Chondrocyte (in vitro differentiated cells): ENCODE results near the gene SCAPER. TPM values are rescaled to one million over a fixed set of nuclear protein-coding genes. Genes with fewer than 3 reads are reported as not detected.
A peak's percentile ranks its signal among the peaks of the same experiment; 100 is the strongest.

ENCODE experiments used
- DNase-seq: peaks from one replicate; pipeline ENCODE4 v3.0.0; 2021; ENCODE audit warnings: mixed read lengths, low spot score
- H3K27ac Mint-ChIP-seq: one replicate; pipeline ENCODE4 v1.8.0; 2021; ENCODE audit warnings: mild to moderate bottlenecking, moderate library complexity, mixed read lengths; ENCODE audit not compliant: unreplicated experiment
- H3K27me3 Mint-ChIP-seq: 2 replicates; pipeline ENCODE4 v1.8.0; 2021; ENCODE audit warnings: low read depth, mixed read lengths
- H3K36me3 Mint-ChIP-seq: 2 replicates; pipeline ENCODE4 v1.8.0; 2021; ENCODE audit warnings: low read depth, mixed read lengths
- H3K4me1 Mint-ChIP-seq: 2 replicates; pipeline ENCODE4 v1.8.0; 2021; ENCODE audit warnings: low read depth, mild to moderate bottlenecking, mixed read lengths
- H3K4me3 Mint-ChIP-seq: one replicate; pipeline ENCODE4 v1.8.0; 2021; ENCODE audit warnings: mild to moderate bottlenecking, moderate library complexity, mixed read lengths; ENCODE audit not compliant: unreplicated experiment
- H3K9me3 Mint-ChIP-seq: 2 replicates; pipeline ENCODE4 v1.8.0; 2021; ENCODE audit warnings: low read depth, mixed read lengths
- total RNA-seq: library from RNA; stranded (reverse); gene quantifications from 3 replicates; pipeline ENCODE4 v1.2.1, GENCODE V29; 2021
- TF ChIP-seq, protein P1 (sequence below): fragments of 200-600 bp; sonication (generic); IDR thresholded peaks from 2 replicates; pipeline ENCODE4 v1.5.0; 2021; ENCODE audit warnings: antibody characterized with exemption, mild to moderate bottlenecking, moderate library complexity

The SCAPER gene
- total RNA-seq, 1 donor from 2014 or later = 17.3 TPM

GRCh38 chr15:76343313-76343996 lies 561.7 kb downstream of the SCAPER start:
- no peak for DNase-seq
- Mint-ChIP-seq H3K27me3 (peaks cover 74% of the 10 kb centered on the region), H3K4me1 (peaks cover 32% of the 10 kb centered on the region), H3K9me3 (no peaks in the 10 kb centered on the region), H3K4me3 (no peak overlapping the region), H3K36me3 (peaks cover 8% of the 10 kb centered on the region), H3K27ac (no peak overlapping the region)
- TF ChIP-seq, protein P1, sequence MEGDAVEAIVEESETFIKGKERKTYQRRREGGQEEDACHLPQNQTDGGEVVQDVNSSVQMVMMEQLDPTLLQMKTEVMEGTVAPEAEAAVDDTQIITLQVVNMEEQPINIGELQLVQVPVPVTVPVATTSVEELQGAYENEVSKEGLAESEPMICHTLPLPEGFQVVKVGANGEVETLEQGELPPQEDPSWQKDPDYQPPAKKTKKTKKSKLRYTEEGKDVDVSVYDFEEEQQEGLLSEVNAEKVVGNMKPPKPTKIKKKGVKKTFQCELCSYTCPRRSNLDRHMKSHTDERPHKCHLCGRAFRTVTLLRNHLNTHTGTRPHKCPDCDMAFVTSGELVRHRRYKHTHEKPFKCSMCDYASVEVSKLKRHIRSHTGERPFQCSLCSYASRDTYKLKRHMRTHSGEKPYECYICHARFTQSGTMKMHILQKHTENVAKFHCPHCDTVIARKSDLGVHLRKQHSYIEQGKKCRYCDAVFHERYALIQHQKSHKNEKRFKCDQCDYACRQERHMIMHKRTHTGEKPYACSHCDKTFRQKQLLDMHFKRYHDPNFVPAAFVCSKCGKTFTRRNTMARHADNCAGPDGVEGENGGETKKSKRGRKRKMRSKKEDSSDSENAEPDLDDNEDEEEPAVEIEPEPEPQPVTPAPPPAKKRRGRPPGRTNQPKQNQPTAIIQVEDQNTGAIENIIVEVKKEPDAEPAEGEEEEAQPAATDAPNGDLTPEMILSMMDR = no peak

GRCh38 chr15:76342382-76343201 lies 562.5 kb downstream of the SCAPER start:
- DNase-seq = no peak
- peaks cover 68% of the 10 kb centered on the region for H3K27me3 Mint-ChIP-seq
- H3K36me3 Mint-ChIP-seq = peaks cover 5% of the 10 kb centered on the region
- H3K4me1 Mint-ChIP-seq = peaks cover 35% of the 10 kb centered on the region
- no peaks in the 10 kb centered on the region for H3K9me3 Mint-ChIP-seq
- no peak overlapping the region for H3K27ac Mint-ChIP-seq
- TF ChIP-seq, protein P1 = peak; percentile 2
- no peak overlapping the region for H3K4me3 Mint-ChIP-seq

GRCh38 chr15:76342058-76342381 lies 563.1 kb downstream of the SCAPER start:
- Mint-ChIP-seq H3K9me3 (no peaks in the 10 kb centered on the region), H3K4me1 (peaks cover 41% of the 10 kb centered on the region), H3K27ac (no peak overlapping the region), H3K36me3 (peaks cover 5% of the 10 kb centered on the region), H3K4me3 (peak overlapping the region; percentile 56), H3K27me3 (peaks cover 70% of the 10 kb centered on the region)
- TF ChIP-seq, protein P1 = peak; percentile 12
- DNase-seq = no peak

DNA sequence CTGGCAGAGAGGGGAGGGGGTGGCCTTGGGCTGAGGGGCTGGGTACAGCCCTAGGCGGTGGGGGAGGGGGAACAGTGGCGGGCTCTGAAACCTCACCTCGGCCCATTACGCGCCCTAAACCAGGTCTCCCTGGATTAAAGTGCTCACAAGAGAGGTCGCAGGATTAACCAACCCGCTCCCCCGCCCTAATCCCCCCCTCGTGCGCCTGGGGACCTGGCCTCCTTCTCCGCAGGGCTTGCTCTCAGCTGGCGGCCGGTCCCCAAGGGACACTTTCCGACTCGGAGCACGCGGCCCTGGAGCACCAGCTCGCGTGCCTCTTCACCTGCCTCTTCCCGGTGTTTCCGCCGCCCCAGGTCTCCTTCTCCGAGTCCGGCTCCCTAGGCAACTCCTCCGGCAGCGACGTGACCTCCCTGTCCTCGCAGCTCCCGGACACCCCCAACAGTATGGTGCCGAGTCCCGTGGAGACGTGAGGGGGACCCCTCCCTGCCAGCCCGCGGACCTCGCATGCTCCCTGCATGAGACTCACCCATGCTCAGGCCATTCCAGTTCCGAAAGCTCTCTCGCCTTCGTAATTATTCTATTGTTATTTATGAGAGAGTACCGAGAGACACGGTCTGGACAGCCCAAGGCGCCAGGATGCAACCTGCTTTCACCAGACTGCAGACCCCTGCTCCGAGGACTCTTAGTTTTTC lies 563.6 kb downstream of the SCAPER start:
- H3K36me3 Mint-ChIP-seq = peaks cover 6% of the 10 kb centered on the region
- H3K4me1 Mint-ChIP-seq = peaks cover 46% of the 10 kb centered on the region
- H3K9me3 Mint-ChIP-seq = no peaks in the 10 kb centered on the region
- no peak overlapping the region for H3K27ac Mint-ChIP-seq
- peaks cover 73% of the 10 kb centered on the region for H3K27me3 Mint-ChIP-seq
- TF ChIP-seq, protein P1 = no peak
- peak overlapping the region; percentile 56 for H3K4me3 Mint-ChIP-seq
- DNase-seq = no peak

GRCh38 chr15:76340803-76341365 lies 564.3 kb downstream of the SCAPER start:
- DNase-seq = no peak
- Mint-ChIP-seq H3K27ac (no peak overlapping the region), H3K27me3 (peaks cover 74% of the 10 kb centered on the region), H3K9me3 (no peaks in the 10 kb centered on the region), H3K36me3 (peaks cover 6% of the 10 kb centered on the region), H3K4me1 (peaks cover 45% of the 10 kb centered on the region), H3K4me3 (peak overlapping the region; percentile 69)
- TF ChIP-seq, protein P1 = peak; percentile 42
